ENCODE data around the gene ZC3H4. TPM values are rescaled to one million over a fixed set of nuclear protein-coding genes. Genes with fewer than 3 reads are reported as not detected.
"Not testable (repeated sequence)": the region's sequence is repeated elsewhere in the genome, so short reads cannot be mapped to it uniquely, and the experiment has no call there.

ZC3H4 gene
- 24.1 and 35.4 TPM in 2 replicates for total RNA-seq

- DNase-seq (ENCODE audit: extremely low read depth, low read depth, low spot score), result peak; percentile 92
These were observed at the start of gene ZC3H4 for GRCh38 chr19:47112997-47113849. Gene ZC3H4 (minus strand): TSS chr19:47113776. CDS start chr19:47112584, 1,192 bp downstream.

DNA sequence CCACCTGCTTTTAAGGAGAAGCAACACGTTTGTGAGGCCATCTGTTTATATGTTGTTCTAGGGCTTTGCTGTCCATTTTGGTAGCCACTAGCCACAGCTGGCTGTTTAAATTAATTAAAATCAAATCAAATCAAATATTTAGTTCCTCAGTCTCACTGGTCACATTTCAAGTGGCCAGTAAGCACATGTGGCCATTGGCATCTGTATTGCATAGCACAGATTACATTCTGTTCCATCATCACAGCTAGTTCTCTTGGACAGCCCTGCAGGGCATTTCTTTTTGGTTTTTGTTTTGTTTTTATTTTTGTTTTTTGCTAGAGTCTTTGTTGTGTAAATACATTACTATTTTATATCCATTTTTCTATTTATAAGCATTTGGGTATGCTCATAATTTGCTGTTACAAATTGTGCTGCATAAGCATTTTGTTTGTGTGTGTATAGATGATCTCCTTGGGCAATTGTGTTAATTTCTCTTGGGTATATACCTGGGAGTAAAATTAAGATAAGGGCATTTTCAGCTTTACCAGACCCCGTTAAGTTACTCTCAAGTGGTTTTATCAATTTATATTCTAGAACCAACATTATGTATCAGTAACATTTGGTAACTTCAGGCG, 48.4 kb upstream of the ZC3H4 start:
- DNase-seq (ENCODE audit: extremely low read depth, low read depth, low spot score), result no peak

- no peak for DNase-seq (ENCODE audit: extremely low read depth, low read depth, low spot score)
These were observed 45.4 kb upstream of the ZC3H4 start for GRCh38 chr19:47158879-47159503.

- DNase-seq (ENCODE audit: extremely low read depth, low read depth, low spot score), result no peak
These were observed 44.8 kb upstream of the ZC3H4 start for GRCh38 chr19:47158367-47158791.

DNA sequence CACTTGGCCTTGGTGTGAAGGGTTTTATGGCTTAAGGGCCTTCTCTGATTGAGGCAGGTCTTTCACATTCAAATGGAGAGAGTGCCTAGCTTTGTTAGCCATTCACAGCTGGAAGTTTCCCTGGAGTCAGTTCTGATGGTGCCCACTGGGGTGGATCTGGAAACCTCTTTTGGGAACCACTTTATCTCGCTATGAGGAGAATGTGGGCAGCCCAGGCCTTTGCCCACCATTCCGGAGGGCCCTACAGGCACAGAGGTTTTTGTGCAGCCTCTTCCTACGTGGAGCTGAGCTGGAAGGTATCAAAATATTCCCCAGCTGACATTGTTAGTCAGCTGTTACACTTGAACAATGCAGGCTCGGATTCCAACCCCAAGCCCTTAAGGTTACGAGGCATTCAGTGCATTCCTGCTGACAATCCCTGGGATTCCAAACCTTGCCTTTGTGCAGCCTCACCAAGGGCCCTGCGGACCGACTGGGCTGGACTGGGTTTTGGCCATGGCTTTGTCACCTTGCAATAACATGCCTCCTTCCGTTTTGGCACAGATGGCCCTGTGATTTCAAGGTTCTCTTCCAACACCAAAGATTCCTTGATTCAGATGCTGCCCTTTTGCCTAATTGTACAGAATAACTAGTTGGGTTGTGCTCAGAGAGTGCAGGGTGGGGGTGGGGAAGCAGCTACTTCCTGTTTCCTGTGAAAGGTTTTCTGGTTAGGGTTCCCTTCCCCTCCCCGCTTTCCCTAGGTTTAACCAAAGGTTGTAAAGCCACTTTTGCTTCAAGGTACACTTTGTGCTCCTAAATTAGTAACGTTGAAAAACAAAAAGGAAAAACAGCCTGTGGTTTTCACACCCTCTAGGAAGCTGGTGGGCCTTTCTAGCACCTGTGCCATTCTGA, 44.1 kb upstream of the ZC3H4 start:
- DNase-seq (ENCODE audit: extremely low read depth, low read depth, low spot score), result no peak

GRCh38 chr19:47156861-47157430, 43.4 kb upstream of the ZC3H4 start:
- no peak for DNase-seq (ENCODE audit: extremely low read depth, low read depth, low spot score)

GRCh38 chr19:47155148-47155547, 41.6 kb upstream of the ZC3H4 start:
- no peak for DNase-seq (ENCODE audit: extremely low read depth, low read depth, low spot score)

DNA sequence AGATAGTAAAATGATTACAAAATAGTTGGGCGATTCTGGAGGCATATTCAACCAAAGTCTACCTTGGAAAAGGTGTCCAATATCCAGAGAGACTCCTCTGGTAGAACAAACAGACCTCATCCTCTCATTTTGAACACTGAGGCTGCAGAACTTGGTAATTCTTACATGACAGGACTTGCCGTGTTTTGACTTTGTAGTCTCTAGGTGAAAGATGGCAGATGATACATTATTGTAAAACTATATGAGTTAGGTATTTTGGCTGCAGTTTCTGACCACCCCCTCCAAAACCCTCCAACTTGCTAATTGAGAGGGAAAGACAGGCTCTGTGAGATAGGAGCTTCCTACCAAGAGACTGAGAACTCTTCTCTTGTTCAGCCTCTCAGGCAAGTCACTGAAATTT, 39.7 kb upstream of the ZC3H4 start:
- DNase-seq (ENCODE audit: extremely low read depth, low read depth, low spot score), result no peak

- DNase-seq (ENCODE audit: extremely low read depth, low read depth, low spot score), result no peak
These were observed 39.1 kb upstream of the ZC3H4 start for GRCh38 chr19:47152632-47153031.

DNA sequence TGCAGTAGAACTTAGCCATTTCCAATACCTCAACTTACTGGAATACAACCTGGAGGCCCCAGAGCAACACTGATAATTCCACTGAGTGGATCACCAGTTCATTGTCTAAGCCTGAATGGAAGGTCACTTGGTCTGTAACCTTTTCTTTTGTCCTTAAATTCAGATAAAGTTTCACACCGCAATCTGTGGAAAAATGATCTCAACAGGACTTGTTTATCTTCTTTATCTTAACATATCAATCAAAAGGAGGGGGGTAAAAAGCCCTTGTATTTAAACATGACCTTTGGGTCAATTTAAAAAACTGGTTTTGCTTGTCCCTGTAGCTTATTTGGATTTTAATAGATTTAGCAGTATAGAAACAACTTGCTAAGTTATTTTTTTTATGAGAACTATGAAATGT, 38.6 kb upstream of the ZC3H4 start:
- no peak for DNase-seq (ENCODE audit: extremely low read depth, low read depth, low spot score)

- no peak for DNase-seq (ENCODE audit: extremely low read depth, low read depth, low spot score)
These were observed 38.1 kb upstream of the ZC3H4 start for GRCh38 chr19:47151627-47152026.

DNA sequence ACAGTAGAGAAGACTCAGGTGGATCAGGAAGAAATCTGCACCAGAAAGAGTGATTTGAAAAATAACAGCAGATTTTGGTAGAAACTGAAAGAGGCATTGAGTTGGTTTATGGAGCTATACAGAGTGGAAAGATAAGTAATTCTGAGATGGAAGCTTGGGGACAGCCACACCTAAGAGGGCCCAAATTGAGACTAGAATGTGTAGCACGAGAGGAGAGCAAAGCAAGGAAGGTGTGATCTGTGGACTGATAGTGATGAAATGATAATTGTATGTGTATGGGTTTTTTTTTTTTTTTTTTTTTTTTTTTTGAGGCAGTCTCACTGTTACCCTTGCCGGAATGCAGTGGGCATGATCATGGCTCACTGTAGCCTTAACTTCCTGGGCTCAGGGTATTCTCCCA, 33.3 kb upstream of the ZC3H4 start:
- DNase-seq (ENCODE audit: extremely low read depth, low read depth, low spot score), result no peak

DNA sequence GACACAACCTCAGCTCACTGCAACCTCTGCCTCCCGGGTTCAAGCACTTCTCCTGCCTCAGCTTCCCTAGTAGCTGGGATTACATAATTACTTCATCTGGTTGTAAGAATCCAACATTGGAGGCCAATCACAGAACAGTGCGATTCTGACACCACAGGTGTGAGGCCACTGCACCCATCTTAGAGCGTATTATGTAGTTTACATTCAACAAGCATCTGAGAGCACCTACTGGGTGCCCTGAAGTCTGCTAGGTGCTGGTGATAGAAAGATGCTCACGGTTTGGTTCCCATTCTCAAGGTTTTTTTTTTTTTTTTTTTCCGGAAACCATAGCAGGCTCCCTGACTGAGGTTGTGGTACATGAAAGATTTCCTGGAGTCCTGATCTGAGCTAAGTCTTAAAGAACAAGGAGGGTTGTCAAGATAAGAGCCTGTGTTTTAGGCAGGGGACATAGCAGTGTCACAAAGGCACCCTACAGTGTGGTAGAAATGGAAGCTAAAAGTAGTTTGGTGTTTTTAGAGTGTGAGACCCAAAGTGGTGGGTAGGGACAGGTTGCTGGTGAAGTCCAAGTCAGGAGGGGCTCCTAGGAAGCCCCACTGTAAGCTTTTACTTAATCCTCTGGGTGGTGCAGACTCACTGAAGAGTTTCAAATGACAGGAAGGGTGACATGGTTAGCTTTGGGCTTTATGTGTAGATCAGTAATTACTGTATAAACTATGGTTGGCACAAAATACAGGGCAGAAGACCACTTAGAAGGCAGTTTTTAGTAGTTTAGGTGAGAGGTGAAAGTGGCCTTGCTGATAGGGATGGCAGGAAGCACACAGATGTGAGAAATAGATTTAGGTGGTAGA, 32.3 kb upstream of the ZC3H4 start:
- no peak for DNase-seq (ENCODE audit: extremely low read depth, low read depth, low spot score)

DNA sequence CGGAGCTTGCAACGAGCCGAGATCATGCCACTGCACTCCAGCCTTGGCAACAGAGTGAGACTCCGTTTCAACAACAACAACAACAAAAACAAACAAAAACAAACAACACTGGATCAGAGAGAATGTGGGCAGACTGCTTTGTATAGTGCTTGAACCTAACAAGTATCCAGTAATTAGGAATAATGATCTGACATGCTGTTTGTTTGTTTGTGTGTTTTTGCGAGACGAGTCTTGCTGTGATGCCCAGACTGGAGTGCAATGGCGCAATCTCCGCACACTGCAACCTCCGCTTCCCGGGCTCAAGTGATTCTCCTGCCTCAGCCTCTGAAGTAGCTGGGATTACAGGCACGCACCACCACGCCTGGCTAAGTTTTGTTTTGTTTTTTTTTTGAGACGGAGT, 31.1 kb upstream of the ZC3H4 start:
- no peak for DNase-seq (ENCODE audit: extremely low read depth, low read depth, low spot score)

DNA sequence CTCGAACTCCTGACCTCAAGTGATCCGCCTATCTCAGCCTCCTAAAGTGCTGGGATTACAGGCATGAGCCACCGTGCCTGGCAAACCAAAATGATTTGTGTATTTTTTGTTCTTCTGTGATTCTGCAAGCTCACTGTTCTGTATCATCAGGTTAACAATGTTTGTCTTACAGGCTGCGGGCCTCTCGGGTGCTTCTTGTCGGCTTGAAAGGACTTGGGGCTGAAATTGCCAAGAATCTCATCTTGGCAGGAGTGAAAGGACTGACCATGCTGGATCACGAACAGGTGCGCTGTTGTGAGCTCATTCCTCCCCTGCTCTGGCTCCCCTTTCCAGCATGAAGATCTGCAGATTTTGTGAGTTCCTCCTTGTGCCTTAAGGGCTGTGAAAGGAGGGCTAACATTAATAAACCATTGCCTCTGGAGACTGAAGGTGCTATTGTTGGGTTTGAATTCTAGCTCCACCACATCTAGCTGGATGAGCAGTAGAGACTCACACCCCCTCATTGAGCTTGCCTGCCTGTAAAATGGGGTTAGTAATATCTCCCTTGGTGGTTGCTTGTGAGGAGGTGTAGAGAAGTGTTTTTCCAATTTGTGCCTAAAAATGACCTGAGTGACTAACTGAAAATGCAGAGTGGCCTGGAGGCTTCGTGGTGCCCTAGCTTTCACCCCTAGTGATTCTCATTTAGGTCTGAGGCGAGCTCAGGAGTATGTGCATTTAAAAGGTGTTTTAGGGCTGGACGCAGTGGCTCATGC, 29.9 kb upstream of the ZC3H4 start:
- no peak for DNase-seq (ENCODE audit: extremely low read depth, low read depth, low spot score)

DNA sequence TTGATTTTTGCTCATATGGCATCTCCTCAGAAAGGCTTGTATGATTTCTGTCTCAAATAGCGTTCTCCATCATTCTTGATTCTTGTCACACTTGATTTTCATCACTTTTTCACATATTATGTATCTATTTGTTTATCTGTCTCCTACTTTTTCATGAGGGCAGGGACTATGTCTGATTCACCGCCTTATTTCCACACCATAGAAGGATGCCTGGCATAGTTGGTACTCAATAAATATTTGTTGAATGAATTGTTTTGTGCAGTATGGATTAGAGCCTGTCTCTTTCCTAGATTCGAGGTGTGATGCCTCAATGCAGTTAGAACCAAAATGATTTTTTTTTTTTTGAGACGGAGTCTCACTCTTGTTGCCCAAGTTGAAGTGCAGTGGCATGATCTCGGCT, 29.2 kb upstream of the ZC3H4 start:
- no peak for DNase-seq (ENCODE audit: extremely low read depth, low read depth, low spot score)

- no peak for DNase-seq (ENCODE audit: extremely low read depth, low read depth, low spot score)
These were observed 28.1 kb upstream of the ZC3H4 start for GRCh38 chr19:47141695-47142094.

DNA sequence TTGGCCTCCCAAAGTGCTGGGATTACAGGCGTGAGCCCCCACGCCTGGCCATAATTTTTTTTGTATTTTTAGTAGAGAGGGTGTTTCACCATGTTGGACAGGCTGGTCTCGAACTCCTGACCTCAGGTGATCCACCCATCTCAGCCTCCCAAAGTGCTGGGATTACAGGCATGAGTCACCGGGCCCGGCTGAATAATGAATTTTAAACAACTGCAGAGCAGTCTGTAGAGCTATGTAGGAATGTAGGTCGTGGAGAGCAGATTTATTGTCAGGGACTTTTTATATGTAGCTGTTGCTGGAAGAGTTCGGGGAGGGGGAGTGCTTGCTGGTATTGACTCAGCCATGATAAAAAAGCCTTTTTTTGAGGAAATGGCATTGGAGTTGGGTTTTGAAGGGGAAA, 27.7 kb upstream of the ZC3H4 start:
- not testable (repeated sequence) for DNase-seq (ENCODE audit: extremely low read depth, low read depth, low spot score)

GRCh38 chr19:47135156-47135555, 21.6 kb upstream of the ZC3H4 start:
- no peak for DNase-seq (ENCODE audit: extremely low read depth, low read depth, low spot score)
